Subcutaneous adipose tissue (tissue), 4 donors: ENCODE measurements around the gene CYP19A1. TPM values are rescaled to one million over a fixed set of nuclear protein-coding genes. Genes with fewer than 3 reads are reported as not detected.

Source experiments
- total RNA-seq, 4 donors: library from RNA; depleted of rRNA; stranded (reverse); fragments of >200 nt; gene quantifications; one replicate each; pipeline ENCODE4 v1.1.0, GENCODE V29; 2016
- TF ChIP-seq, protein P1 (sequence below): fragments of 450-650 bp; IDR thresholded peaks from one replicate; pipeline ENCODE4 v1.5.1; 2016; ENCODE audit warnings: low read depth, mild to moderate bottlenecking, control low read depth, antibody characterized with exemption, moderate library complexity

Gene CYP19A1
- total RNA-seq, 4 donors from 2014 or later: 0.75 to 16.7 (median 8.3) TPM

DNA sequence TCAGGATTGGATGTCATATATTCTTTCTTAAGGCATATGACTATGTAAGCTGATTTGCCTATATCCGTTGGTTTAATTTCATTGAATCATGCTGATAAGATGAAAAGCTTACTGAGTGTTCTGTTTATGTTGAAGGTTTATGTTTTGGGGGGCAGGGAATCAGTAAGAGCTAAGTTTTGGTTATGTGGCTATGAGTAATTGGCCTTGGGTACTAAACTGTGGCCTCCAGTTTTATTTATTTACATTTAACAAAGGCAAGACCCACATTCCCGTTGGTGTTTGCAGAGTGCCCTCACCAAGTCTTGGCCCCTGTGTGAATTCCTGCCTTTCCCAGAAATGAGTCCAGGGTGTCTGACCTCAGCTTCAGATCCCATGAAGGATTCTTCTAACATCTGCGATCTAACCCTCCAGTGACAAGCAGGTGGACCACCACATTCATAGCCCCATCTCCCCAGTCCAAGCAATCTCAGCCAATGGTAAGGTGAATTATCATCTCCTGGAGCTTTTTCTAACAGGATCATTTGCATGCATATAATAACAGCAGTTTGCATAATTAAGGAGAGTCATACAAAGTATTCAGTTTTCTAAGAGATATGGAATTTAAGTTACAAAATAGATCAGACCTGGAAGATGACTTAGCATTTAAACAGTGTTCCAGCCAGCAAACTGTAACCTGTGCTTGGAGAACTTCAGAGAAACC is 30.5 kb upstream of the CYP19A1 start:
- TF ChIP-seq, protein P1, sequence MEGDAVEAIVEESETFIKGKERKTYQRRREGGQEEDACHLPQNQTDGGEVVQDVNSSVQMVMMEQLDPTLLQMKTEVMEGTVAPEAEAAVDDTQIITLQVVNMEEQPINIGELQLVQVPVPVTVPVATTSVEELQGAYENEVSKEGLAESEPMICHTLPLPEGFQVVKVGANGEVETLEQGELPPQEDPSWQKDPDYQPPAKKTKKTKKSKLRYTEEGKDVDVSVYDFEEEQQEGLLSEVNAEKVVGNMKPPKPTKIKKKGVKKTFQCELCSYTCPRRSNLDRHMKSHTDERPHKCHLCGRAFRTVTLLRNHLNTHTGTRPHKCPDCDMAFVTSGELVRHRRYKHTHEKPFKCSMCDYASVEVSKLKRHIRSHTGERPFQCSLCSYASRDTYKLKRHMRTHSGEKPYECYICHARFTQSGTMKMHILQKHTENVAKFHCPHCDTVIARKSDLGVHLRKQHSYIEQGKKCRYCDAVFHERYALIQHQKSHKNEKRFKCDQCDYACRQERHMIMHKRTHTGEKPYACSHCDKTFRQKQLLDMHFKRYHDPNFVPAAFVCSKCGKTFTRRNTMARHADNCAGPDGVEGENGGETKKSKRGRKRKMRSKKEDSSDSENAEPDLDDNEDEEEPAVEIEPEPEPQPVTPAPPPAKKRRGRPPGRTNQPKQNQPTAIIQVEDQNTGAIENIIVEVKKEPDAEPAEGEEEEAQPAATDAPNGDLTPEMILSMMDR: no peak

DNA sequence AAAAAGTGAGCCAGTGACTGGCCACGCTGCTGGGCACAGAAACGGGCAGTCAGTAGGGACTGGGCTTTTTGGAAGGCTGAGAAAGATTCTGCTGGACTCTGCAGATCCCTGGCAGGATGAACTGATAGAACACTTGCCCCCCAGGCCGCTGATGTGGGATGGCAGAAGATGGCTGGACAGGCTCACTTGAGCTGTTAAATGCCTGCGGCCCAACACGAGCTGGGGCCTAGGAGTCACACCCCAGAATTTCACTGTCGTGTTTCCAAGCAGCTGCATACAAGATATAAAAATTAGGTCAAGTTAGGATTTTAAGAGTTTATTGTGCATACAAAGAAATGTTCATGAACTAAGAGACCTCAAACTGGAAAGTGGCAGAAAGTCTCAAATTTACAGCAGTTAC is 29.9 kb upstream of the CYP19A1 start:
- TF ChIP-seq, protein P1: no peak

GRCh38 chr15:51367322-51367976 is 29.1 kb upstream of the CYP19A1 start:
- TF ChIP-seq, protein P1: no peak

GRCh38 chr15:51366920-51367319 is 28.5 kb upstream of the CYP19A1 start:
- TF ChIP-seq, protein P1: no peak

GRCh38 chr15:51366071-51366470 is 27.7 kb upstream of the CYP19A1 start:
- TF ChIP-seq, protein P1: no peak

DNA sequence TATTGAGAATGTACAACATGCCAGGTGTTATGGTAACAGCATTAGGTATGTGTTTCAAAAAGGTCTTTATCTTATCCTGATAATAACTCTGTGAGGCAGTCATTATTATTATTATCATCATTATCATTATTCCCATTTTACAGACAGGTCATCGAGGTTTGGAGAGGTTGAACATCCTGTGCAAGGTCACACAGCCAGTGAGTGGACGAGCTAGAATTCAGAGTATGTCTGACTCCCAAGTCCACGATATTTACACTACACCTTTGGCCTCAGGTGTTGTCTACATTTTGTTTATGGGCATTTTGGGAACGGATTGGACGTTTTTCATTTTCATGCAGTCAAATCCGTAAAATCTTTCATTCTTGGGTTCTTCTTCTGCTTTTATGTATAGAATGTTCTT is 27.0 kb upstream of the CYP19A1 start:
- TF ChIP-seq, protein P1: no peak

GRCh38 chr15:51363383-51363782 is 25.0 kb upstream of the CYP19A1 start:
- TF ChIP-seq, protein P1: no peak
